Measurements from ENCODE around the gene LRRTM4. TPM values are rescaled to one million over a fixed set of nuclear protein-coding genes. Genes with fewer than 3 reads are reported as not detected.

The LRRTM4 gene
- total and polyA plus RNA-seq, 8 donors, result 0.15 to 1.3 (median 0.28) TPM; not detected in 1

- H3K4me3 ChIP-seq, result no peak overlapping the region
- DNase-seq (no peak), ATAC-seq (no peak), FAIRE-seq (no peak)
- no peak for TF ChIP-seq CTCF (IDR thresholded peaks at IDR 0.05)
- intact Hi-C loops (cut with DNase I), result no loop called here
- H3K9me3 ChIP-seq, result no peaks in the 10 kb centered on the region
- H3K4me1 ChIP-seq, result no peaks in the 10 kb centered on the region
- no peak overlapping the region for H3K27ac ChIP-seq
- H3K27me3 ChIP-seq, result no peaks in the 10 kb centered on the region
- 63 to 76% methylated on average over 5 of the region's 5 CpGs for WGBS, 2 donors
- no peaks in the 10 kb centered on the region for H3K36me3 ChIP-seq
Observed at GRCh38 chr2:77296791-77297190, 225.4 kb downstream of the LRRTM4 start.

- 39 to 68% methylated on average over 2 of the region's 2 CpGs for WGBS, 2 donors
- no peak for DNase-seq
- no peaks in the 10 kb centered on the region for H3K4me1 ChIP-seq
- no peaks in the 10 kb centered on the region for H3K9me3 ChIP-seq
- H3K4me3 ChIP-seq, result no peak overlapping the region
- H3K36me3 ChIP-seq, result no peaks in the 10 kb centered on the region
- H3K27me3 ChIP-seq, result no peaks in the 10 kb centered on the region
- no peak for FAIRE-seq
- H3K27ac ChIP-seq, result no peak overlapping the region
- ATAC-seq, result no peak
- intact Hi-C loops (cut with DNase I), result no loop called here
- TF ChIP-seq CTCF (IDR thresholded peaks at IDR 0.05), result no peak
Observed at GRCh38 chr2:77294474-77294873, 227.7 kb downstream of the LRRTM4 start.

GRCh38 chr2:77284353-77284752 is 237.8 kb downstream of the LRRTM4 start:
- Histone ChIP-seq H3K4me1 (no peaks in the 10 kb centered on the region), H3K4me3 (no peak overlapping the region), H3K36me3 (no peaks in the 10 kb centered on the region), H3K9me3 (no peaks in the 10 kb centered on the region), H3K27me3 (peaks cover 0 to 4% (median 0%) of the 10 kb centered on the region in 4 donors), H3K27ac (no peak overlapping the region)
- TF ChIP-seq CTCF (IDR thresholded peaks at IDR 0.05), result no peak
- FAIRE-seq, result no peak
- intact Hi-C loops (cut with DNase I), result no loop called here
- DNase-seq, result no peak
- no peak for ATAC-seq
- 35 to 36% methylated on average over 1 of the region's 1 CpG for WGBS, 2 donors

GRCh38 chr2:77271262-77271661 is 250.9 kb downstream of the LRRTM4 start:
- no peak overlapping the region for H3K4me3 ChIP-seq
- no peak for TF ChIP-seq CTCF (IDR thresholded peaks at IDR 0.05)
- no peaks in the 10 kb centered on the region for H3K4me1 ChIP-seq
- no peaks in the 10 kb centered on the region for H3K36me3 ChIP-seq
- H3K27me3 ChIP-seq, result no peaks in the 10 kb centered on the region
- no peak overlapping the region for H3K27ac ChIP-seq
- DNase-seq (peak in 1 of 6 donors; percentile 32), FAIRE-seq (no peak), ATAC-seq (no peak)
- WGBS, 2 donors, result 84 to 92% methylated on average over 5 of the region's 5 CpGs
- H3K9me3 ChIP-seq, result no peaks in the 10 kb centered on the region
- intact Hi-C loops (cut with DNase I), result no loop called here

- FAIRE-seq (no peak), DNase-seq (no peak), ATAC-seq (no peak)
- no peaks in the 10 kb centered on the region for H3K4me1 ChIP-seq
- no peaks in the 10 kb centered on the region for H3K9me3 ChIP-seq
- H3K27me3 ChIP-seq, result no peaks in the 10 kb centered on the region
- no peak for TF ChIP-seq CTCF (IDR thresholded peaks at IDR 0.05)
- WGBS, 2 donors, result 59 to 70% methylated on average over 3 of the region's 3 CpGs
- H3K27ac ChIP-seq, result no peak overlapping the region
- no peak overlapping the region for H3K4me3 ChIP-seq
- no peaks in the 10 kb centered on the region for H3K36me3 ChIP-seq
- intact Hi-C loops (cut with DNase I), result no loop called here
Observed at GRCh38 chr2:77270433-77270832, 251.7 kb downstream of the LRRTM4 start.

All from pancreas (tissue), 10 donors.